ENCODE measurements around the gene SLC39A5. TPM values are rescaled to one million over a fixed set of nuclear protein-coding genes. Genes with fewer than 3 reads are reported as not detected.
A peak's percentile ranks its signal among the peaks of the same experiment; 100 is the strongest.

Gene SLC39A5
- total RNA-seq, 3 donors from 2014 or later = 88.4 to 298 (median 129) TPM

DNA sequence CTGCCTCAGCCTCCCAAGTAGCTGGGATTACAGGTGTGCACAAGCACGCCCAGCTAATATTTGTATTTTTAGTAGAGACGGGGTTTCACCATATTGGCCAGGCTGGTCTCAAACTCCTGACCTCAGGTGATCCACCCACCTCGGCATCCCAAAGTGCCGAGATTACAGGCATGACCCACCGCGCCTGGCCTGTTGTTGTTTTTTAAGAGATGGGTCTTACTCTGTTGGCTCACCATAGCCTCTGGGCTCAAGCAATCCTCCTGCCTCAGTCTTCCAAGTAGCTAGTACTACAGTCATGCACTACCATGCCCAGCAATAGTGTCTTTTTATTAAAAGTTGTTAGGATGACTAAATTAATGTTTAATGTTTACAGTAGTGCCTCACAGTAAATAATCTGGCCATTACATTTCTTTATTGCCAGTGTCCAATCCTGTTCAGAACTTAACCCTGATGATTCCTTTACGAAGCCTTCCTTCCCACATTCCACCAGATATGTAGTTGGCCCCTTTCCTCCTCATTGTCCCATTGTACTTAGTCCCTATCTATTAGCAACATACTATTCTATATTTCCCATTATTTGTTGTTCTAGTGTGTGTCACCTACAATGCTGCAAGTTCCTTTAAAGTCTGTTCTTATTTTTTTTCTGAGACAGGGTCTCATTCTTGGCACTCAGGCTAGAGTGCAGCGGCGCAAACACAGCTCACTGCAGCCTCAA is 31.8 kb upstream of the SLC39A5 start:
- no peak for DNase-seq
- H3K4me1 ChIP-seq (ENCODE audit: low read depth) = peaks cover 1% of the 10 kb centered on the region
- no peaks in the 10 kb centered on the region for H3K9me3 ChIP-seq
- intact Hi-C loops (cut with DNase I, micrococcal nuclease) = no loop called here
- H3K4me3 ChIP-seq = no peak overlapping the region
- no peaks in the 10 kb centered on the region for H3K36me3 ChIP-seq (ENCODE audit: low read depth)
- TF ChIP-seq, protein P1, sequence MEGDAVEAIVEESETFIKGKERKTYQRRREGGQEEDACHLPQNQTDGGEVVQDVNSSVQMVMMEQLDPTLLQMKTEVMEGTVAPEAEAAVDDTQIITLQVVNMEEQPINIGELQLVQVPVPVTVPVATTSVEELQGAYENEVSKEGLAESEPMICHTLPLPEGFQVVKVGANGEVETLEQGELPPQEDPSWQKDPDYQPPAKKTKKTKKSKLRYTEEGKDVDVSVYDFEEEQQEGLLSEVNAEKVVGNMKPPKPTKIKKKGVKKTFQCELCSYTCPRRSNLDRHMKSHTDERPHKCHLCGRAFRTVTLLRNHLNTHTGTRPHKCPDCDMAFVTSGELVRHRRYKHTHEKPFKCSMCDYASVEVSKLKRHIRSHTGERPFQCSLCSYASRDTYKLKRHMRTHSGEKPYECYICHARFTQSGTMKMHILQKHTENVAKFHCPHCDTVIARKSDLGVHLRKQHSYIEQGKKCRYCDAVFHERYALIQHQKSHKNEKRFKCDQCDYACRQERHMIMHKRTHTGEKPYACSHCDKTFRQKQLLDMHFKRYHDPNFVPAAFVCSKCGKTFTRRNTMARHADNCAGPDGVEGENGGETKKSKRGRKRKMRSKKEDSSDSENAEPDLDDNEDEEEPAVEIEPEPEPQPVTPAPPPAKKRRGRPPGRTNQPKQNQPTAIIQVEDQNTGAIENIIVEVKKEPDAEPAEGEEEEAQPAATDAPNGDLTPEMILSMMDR (IDR thresholded peaks at IDR 0.05) = no peak
- no peak for ATAC-seq

DNA sequence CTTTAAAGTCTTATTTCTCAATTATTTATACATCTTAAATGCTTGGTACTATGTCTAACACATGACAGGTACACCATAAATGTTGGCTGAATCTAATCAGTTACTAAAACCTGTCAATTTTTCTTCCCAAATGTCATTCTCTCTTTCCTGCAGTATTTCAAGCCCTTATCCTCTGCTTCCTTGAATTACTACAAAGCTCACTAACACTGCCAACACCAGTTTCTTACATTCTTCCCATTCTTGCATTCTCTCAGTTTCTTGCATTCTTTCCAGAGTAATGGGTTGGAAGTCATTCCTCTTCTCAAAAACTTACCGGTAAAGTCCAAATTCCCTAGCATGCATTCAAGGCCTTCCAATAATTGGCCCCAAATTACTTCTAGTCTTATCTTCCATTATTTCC is 31.0 kb upstream of the SLC39A5 start:
- TF ChIP-seq, protein P1 (IDR thresholded peaks at IDR 0.05) = no peak
- intact Hi-C loops (cut with DNase I, micrococcal nuclease) = no loop called here

DNA sequence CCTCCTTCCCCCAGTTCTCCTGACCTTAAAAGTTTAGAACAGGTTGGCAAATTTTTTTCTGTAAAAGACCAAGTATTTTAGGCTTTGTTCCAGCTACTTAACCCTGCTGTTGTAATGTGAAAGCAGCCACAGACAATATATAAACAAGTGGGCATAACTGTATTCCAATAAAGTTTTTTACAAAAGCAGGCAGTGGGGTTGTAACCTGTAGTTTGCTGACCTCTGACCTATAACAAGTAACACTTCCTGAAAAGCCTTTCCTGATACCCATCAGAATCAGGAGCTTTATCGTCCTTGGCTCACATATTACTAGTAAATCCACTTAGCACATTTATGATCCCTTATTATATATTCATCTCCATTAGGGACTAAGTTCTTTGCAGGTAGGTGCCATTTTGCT is 27.5 kb upstream of the SLC39A5 start:
- intact Hi-C loops (cut with DNase I, micrococcal nuclease) = no loop called here
- TF ChIP-seq, protein P1 (IDR thresholded peaks at IDR 0.05) = no peak
- Histone ChIP-seq H3K4me3 (no peak overlapping the region), H3K4me1 (ENCODE audit: low read depth) (no peaks in the 10 kb centered on the region), H3K36me3 (ENCODE audit: low read depth) (no peaks in the 10 kb centered on the region), H3K9me3 (no peaks in the 10 kb centered on the region)
- no peak for DNase-seq
- ATAC-seq = peak; percentile 51

More for the DNA sequence above, 31.0 kb upstream of the SLC39A5 start:
- no peak for DNase-seq
- ATAC-seq = no peak
- H3K4me3 ChIP-seq = no peak overlapping the region
- H3K36me3 ChIP-seq (ENCODE audit: low read depth) = no peaks in the 10 kb centered on the region
- no peaks in the 10 kb centered on the region for H3K4me1 ChIP-seq (ENCODE audit: low read depth)
- H3K9me3 ChIP-seq = no peaks in the 10 kb centered on the region

DNA sequence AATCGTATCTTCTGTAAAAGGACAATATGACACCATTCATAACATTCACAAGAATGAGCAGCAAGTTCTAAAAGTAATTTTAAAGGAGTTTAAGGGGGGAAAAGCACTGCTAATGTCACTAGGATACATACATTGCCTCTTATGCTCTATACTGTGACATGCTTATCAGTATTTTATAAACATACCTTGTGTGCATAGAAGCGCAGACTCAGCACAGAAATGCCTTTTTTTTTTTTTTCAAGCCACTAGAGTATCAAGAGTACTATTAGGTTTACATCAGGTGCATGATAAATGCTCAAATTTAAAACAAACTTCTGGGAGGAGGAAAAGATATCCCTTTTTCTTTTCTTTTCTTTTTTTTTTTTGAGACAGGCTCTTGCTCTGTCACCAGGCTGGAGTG is 27.0 kb upstream of the SLC39A5 start:
- ATAC-seq (no peak), DNase-seq (no peak)
- Histone ChIP-seq H3K36me3 (ENCODE audit: low read depth) (no peaks in the 10 kb centered on the region), H3K4me1 (ENCODE audit: low read depth) (no peaks in the 10 kb centered on the region), H3K4me3 (no peak overlapping the region), H3K9me3 (no peaks in the 10 kb centered on the region)
- TF ChIP-seq, protein P1 (IDR thresholded peaks at IDR 0.05) = no peak
- intact Hi-C loops (cut with DNase I, micrococcal nuclease) = no loop called here

DNA sequence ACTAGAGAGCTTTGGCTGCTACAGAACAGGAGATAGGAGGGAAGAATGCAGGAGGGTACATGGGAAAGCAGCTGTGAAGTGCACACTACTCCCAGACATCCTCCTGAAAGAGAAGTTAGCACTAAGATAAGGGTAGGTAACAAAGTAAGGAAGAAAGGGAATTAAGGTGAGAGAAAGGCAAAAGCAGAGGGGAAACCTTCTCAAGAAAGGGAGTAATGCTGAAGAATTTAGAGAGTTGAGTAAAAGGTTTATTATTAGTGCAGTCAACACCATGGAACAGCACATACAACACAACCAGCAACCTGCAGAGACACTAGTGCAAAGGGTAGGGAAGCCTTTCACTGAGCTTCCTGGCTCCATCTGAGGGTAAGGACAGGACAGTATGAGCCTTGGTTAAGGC is 25.6 kb upstream of the SLC39A5 start:
- ATAC-seq (no peak), DNase-seq (no peak)
- no peak overlapping the region for H3K4me3 ChIP-seq
- no peaks in the 10 kb centered on the region for H3K36me3 ChIP-seq (ENCODE audit: low read depth)
- H3K9me3 ChIP-seq = no peaks in the 10 kb centered on the region
- no peaks in the 10 kb centered on the region for H3K4me1 ChIP-seq (ENCODE audit: low read depth)
- TF ChIP-seq, protein P1 (IDR thresholded peaks at IDR 0.05) = no peak
- intact Hi-C loops (cut with DNase I, micrococcal nuclease) = no loop called here
